LNCaP clone FGC (cell line): ENCODE measurements around the gene LIPA.

Experiments
- DNase-seq: peaks from one replicate; pipeline ENCODE4 v3.0.0-alpha.2; 2011; ENCODE audit warnings: low read depth
- H3K4me3 ChIP-seq: 2 replicates; pipeline ENCODE4 v1.5.1; 2011; ENCODE audit warnings: mild to moderate bottlenecking, low read depth, low read length, control low read depth
- CTCF ChIP-seq: IDR thresholded peaks from 2 replicates; pipeline ENCODE4 v1.5.1; 2012; ENCODE audit warnings: mild to moderate bottlenecking; ENCODE audit not compliant: control insufficient read depth, insufficient read depth; ENCODE audit errors: extremely low read depth

Gene LIPA

GRCh38 chr10:89210794-89211425 is 40.7 kb downstream of the LIPA start:
- no peak overlapping the region for H3K4me3 ChIP-seq
- TF ChIP-seq CTCF = no peak
- DNase-seq = no peak

- no peak for DNase-seq
- no peak for TF ChIP-seq CTCF
- H3K4me3 ChIP-seq = no peak overlapping the region
Measured at GRCh38 chr10:89209718-89210117, 41.9 kb downstream of the LIPA start.

- no peak for TF ChIP-seq CTCF
- DNase-seq = no peak
Measured at GRCh38 chr10:89207801-89208551, 43.6 kb downstream of the LIPA start.

GRCh38 chr10:89207181-89207800 is 44.3 kb downstream of the LIPA start, which contains the start of gene CH25H:
CH25H (minus strand) TSS chr10:89207317; CDS start chr10:89207292, 25 bp downstream.
- no peak for DNase-seq
- TF ChIP-seq CTCF = no peak
- no peak within 1 kb of the TSS for H3K4me3 ChIP-seq

More at GRCh38 chr10:89207801-89208551, 43.6 kb downstream of the LIPA start:
- no peak overlapping the region for H3K4me3 ChIP-seq

- DNase-seq = no peak
- H3K4me3 ChIP-seq = no peak overlapping the region
- TF ChIP-seq CTCF = no peak
Measured at GRCh38 chr10:89206402-89207180, 45.0 kb downstream of the LIPA start.

GRCh38 chr10:89204621-89205185 is 46.9 kb downstream of the LIPA start:
- H3K4me3 ChIP-seq = no peak overlapping the region
- no peak for DNase-seq
- TF ChIP-seq CTCF = no peak
